ENCODE measurements around the gene GPR32.

GRCh38 chr19:50808856-50809255 is 38.6 kb downstream of the GPR32 start:
- TF ChIP-seq, protein P1, sequence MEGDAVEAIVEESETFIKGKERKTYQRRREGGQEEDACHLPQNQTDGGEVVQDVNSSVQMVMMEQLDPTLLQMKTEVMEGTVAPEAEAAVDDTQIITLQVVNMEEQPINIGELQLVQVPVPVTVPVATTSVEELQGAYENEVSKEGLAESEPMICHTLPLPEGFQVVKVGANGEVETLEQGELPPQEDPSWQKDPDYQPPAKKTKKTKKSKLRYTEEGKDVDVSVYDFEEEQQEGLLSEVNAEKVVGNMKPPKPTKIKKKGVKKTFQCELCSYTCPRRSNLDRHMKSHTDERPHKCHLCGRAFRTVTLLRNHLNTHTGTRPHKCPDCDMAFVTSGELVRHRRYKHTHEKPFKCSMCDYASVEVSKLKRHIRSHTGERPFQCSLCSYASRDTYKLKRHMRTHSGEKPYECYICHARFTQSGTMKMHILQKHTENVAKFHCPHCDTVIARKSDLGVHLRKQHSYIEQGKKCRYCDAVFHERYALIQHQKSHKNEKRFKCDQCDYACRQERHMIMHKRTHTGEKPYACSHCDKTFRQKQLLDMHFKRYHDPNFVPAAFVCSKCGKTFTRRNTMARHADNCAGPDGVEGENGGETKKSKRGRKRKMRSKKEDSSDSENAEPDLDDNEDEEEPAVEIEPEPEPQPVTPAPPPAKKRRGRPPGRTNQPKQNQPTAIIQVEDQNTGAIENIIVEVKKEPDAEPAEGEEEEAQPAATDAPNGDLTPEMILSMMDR (IDR thresholded peaks at IDR 0.05), result no peak
- TF ChIP-seq POLR2A (IDR thresholded peaks at IDR 0.05), result no peak
- TF ChIP-seq POLR2AphosphoS5 (IDR thresholded peaks at IDR 0.05), result no peak
- no peak for TF ChIP-seq EP300 (IDR thresholded peaks at IDR 0.05)
